NT2/D1 (cell line): Measurements from ENCODE around the gene KDM4B.

Source experiments
- SUZ12 ChIP-seq: IDR thresholded peaks from 2 replicates; pipeline ENCODE4 v1.6.1; 2011; ENCODE audit not compliant: insufficient read length, insufficient read depth; ENCODE audit errors: extremely low read depth
- YY1 ChIP-seq: IDR thresholded peaks from 2 replicates; pipeline ENCODE4 v1.6.1; 2011; ENCODE audit not compliant: insufficient read length, insufficient read depth
- ZNF274 ChIP-seq: IDR thresholded peaks from 2 replicates; pipeline ENCODE4 v1.6.1; 2011; ENCODE audit warnings: mild to moderate bottlenecking, low read depth, low read length

GRCh38 chr19:5021046-5021445, 52.1 kb downstream of the KDM4B start:
- TF ChIP-seq YY1: no peak
- TF ChIP-seq ZNF274: no peak
- no peak for TF ChIP-seq SUZ12
